Stimulated activated CD8-positive, alpha-beta memory T cell treated with anti-CD3 and anti-CD28 coated beads, Interleukin-15, amount 100 ng/mL, for 48 hours (primary cell): ENCODE data around the gene VGLL3.
"Not testable (repeated sequence)": the region's sequence is repeated elsewhere in the genome, so short reads cannot be mapped to it uniquely, and the experiment has no call there.

Source experiments
- DNase-seq, 2 donors: peaks; one replicate each; pipeline ENCODE4 v3.0.0-alpha.2; 2020; ENCODE audit warnings: low read depth in 2 of 2

VGLL3 gene

GRCh38 chr3:86989611-86990010, 1.3 kb downstream of the VGLL3 start:
- no peak for DNase-seq

GRCh38 chr3:86989006-86989405, 1.9 kb downstream of the VGLL3 start:
- DNase-seq, result no peak

GRCh38 chr3:86988235-86988634, 2.7 kb downstream of the VGLL3 start:
- no peak for DNase-seq

GRCh38 chr3:86987421-86987715, 3.6 kb downstream of the VGLL3 start:
- no peak for DNase-seq

GRCh38 chr3:86986671-86987420, 4.1 kb downstream of the VGLL3 start:
- no peak for DNase-seq

GRCh38 chr3:86985181-86985826, 5.6 kb downstream of the VGLL3 start:
- no peak for DNase-seq

- DNase-seq, result no peak
These were observed 6.7 kb downstream of the VGLL3 start for GRCh38 chr3:86984271-86984670.

GRCh38 chr3:86982883-86983282, 8.1 kb downstream of the VGLL3 start:
- no peak for DNase-seq

- no peak for DNase-seq
These were observed 12.8 kb downstream of the VGLL3 start for GRCh38 chr3:86978111-86978551.

GRCh38 chr3:86976219-86976618, 14.7 kb downstream of the VGLL3 start:
- no peak for DNase-seq

- DNase-seq, result not testable (repeated sequence)
These were observed 16.8 kb downstream of the VGLL3 start for GRCh38 chr3:86974177-86974576.

- DNase-seq, result no peak
These were observed 17.5 kb downstream of the VGLL3 start for GRCh38 chr3:86973440-86973839.

- DNase-seq, result no peak
These were observed 21.3 kb downstream of the VGLL3 start for GRCh38 chr3:86969500-86970189.

- no peak for DNase-seq
These were observed 22.6 kb downstream of the VGLL3 start for GRCh38 chr3:86968244-86968932.

- no peak for DNase-seq
These were observed 23.9 kb downstream of the VGLL3 start for GRCh38 chr3:86967062-86967461.

GRCh38 chr3:86965166-86965565, 25.8 kb downstream of the VGLL3 start:
- DNase-seq, result no peak

GRCh38 chr3:86963611-86964010, 27.3 kb downstream of the VGLL3 start:
- DNase-seq, result no peak

- no peak for DNase-seq
These were observed 29.7 kb downstream of the VGLL3 start for GRCh38 chr3:86961297-86961696.

GRCh38 chr3:86960550-86960949, 30.4 kb downstream of the VGLL3 start:
- DNase-seq, result no peak

GRCh38 chr3:86958534-86958933, 32.4 kb downstream of the VGLL3 start:
- no peak for DNase-seq

- no peak for DNase-seq
These were observed 36.2 kb downstream of the VGLL3 start for GRCh38 chr3:86954747-86955146.

GRCh38 chr3:86954226-86954625, 36.7 kb downstream of the VGLL3 start:
- no peak for DNase-seq
